ENCODE data around the gene SDK2. TPM values are rescaled to one million over a fixed set of nuclear protein-coding genes. Genes with fewer than 3 reads are reported as not detected.

Gene SDK2
- total RNA-seq, 4 donors from 2014 or later: 1.5 to 7.0 (median 3.7) TPM

- intact Hi-C loops (cut with DNase I): no loop called here
- Histone ChIP-seq H3K9me3 (no peaks in the 10 kb centered on the region), H3K36me3 (no peaks in the 10 kb centered on the region), H3K4me3 (replicated peaks in 1 of 3) (no peak overlapping the region), H3K27ac (peak overlapping the region; percentile 96 to 100 (median 96)), H3K27me3 (no peaks in the 10 kb centered on the region), H3K4me1 (peaks cover 78 to 93% of the 10 kb centered on the region in 2 donors)
- WGBS, 2 donors: 12 to 38% methylated on average over 7 to 8 of the region's 8 CpGs
- TF ChIP-seq POLR2A (IDR thresholded peaks at IDR 0.05): no peak
- no peak for TF ChIP-seq CTCF (IDR thresholded peaks at IDR 0.05)
- DNase-seq: peak in 1 of 2 donors; percentile 24
Observed at GRCh38 chr17:73304438-73304837, 339.8 kb downstream of the SDK2 start.

GRCh38 chr17:73302189-73302588 lies 342.1 kb downstream of the SDK2 start:
- intact Hi-C loops (cut with DNase I): no loop called here
- H3K4me3 ChIP-seq (replicated peaks in 1 of 3): no peak overlapping the region

GRCh38 chr17:73301369-73301768 lies 342.9 kb downstream of the SDK2 start:
- 85 to 86% methylated on average over 2 of the region's 2 CpGs for WGBS, 2 donors
- Histone ChIP-seq H3K4me1 (peaks cover 67 to 85% of the 10 kb centered on the region in 2 donors), H3K36me3 (no peaks in the 10 kb centered on the region), H3K27ac (peak overlapping the region; percentile 25 to 67 (median 31)), H3K4me3 (replicated peaks in 1 of 3) (no peak overlapping the region), H3K9me3 (no peaks in the 10 kb centered on the region), H3K27me3 (no peaks in the 10 kb centered on the region)
- TF ChIP-seq POLR2A (IDR thresholded peaks at IDR 0.05) (no peak), CTCF (IDR thresholded peaks at IDR 0.05) (no peak)
- no peak for DNase-seq
- intact Hi-C loops (cut with DNase I): no loop called here

More at GRCh38 chr17:73302189-73302588, 342.1 kb downstream of the SDK2 start:
- no peak for DNase-seq
- peak overlapping the region in 2 of 3 donors; percentile 25 to 67 for H3K27ac ChIP-seq
- no peaks in the 10 kb centered on the region for H3K27me3 ChIP-seq
- WGBS, 2 donors: 80% methylated on average over 3 of the region's 3 CpGs
- H3K4me1 ChIP-seq: peaks cover 75 to 93% of the 10 kb centered on the region in 2 donors
- H3K9me3 ChIP-seq: no peaks in the 10 kb centered on the region
- no peak for TF ChIP-seq POLR2A (IDR thresholded peaks at IDR 0.05)
- TF ChIP-seq CTCF (IDR thresholded peaks at IDR 0.05): no peak
- H3K36me3 ChIP-seq: no peaks in the 10 kb centered on the region

- Histone ChIP-seq H3K36me3 (no peaks in the 10 kb centered on the region), H3K4me3 (replicated peaks in 1 of 3) (no peak overlapping the region), H3K27me3 (no peaks in the 10 kb centered on the region), H3K4me1 (peaks cover 61 to 78% of the 10 kb centered on the region in 2 donors), H3K9me3 (no peaks in the 10 kb centered on the region), H3K27ac (peak overlapping the region; percentile 58 to 78 (median 67))
- DNase-seq: no peak
- TF ChIP-seq CTCF (IDR thresholded peaks at IDR 0.05) (no peak), POLR2A (IDR thresholded peaks at IDR 0.05) (no peak)
- WGBS, 2 donors: 66 to 67% methylated on average over 3 of the region's 3 CpGs
- intact Hi-C loops (cut with DNase I): no loop called here
Observed at GRCh38 chr17:73300392-73300791, 343.9 kb downstream of the SDK2 start.

GRCh38 chr17:73297934-73298861 lies 346.0 kb downstream of the SDK2 start:
- peak; percentile 59 to 61 for DNase-seq
- no peaks in the 10 kb centered on the region for H3K9me3 ChIP-seq
- H3K4me1 ChIP-seq: peaks cover 59 to 78% of the 10 kb centered on the region in 2 donors
- no peak overlapping the region for H3K4me3 ChIP-seq (replicated peaks in 1 of 3)
- WGBS, 2 donors: 59 to 62% methylated on average over 15 of the region's 15 CpGs
- no peaks in the 10 kb centered on the region for H3K27me3 ChIP-seq
- intact Hi-C loops (cut with DNase I): no loop called here
- no peaks in the 10 kb centered on the region for H3K36me3 ChIP-seq
- TF ChIP-seq CTCF (IDR thresholded peaks at IDR 0.05): no peak
- TF ChIP-seq POLR2A (IDR thresholded peaks at IDR 0.05): no peak
- peak overlapping the region; percentile 65 to 80 (median 79) for H3K27ac ChIP-seq

Data from thyroid gland (tissue), 4 donors.